GM12873 (cell line): Measurements from ENCODE around the gene LRRC74A.
A peak's percentile ranks its signal among the peaks of the same experiment; 100 is the strongest.

ENCODE experiments used
- CTCF ChIP-seq: IDR thresholded peaks from 2 replicates; pipeline ENCODE4 v1.5.1; 2012; ENCODE audit warnings: low read depth, mild to moderate bottlenecking, moderate library complexity, low read length, control low read depth; ENCODE audit not compliant: insufficient read depth; ENCODE audit errors: missing control alignments

LRRC74A gene

GRCh38 chr14:76780875-76781647 lies 45.1 kb upstream of the LRRC74A start:
- TF ChIP-seq CTCF, result no peak

GRCh38 chr14:76781648-76782051 lies 44.6 kb upstream of the LRRC74A start:
- no peak for TF ChIP-seq CTCF

GRCh38 chr14:76782115-76782884 lies 43.9 kb upstream of the LRRC74A start:
- TF ChIP-seq CTCF, result no peak

GRCh38 chr14:76782885-76783566 lies 43.2 kb upstream of the LRRC74A start:
- TF ChIP-seq CTCF, result no peak

- no peak for TF ChIP-seq CTCF
Observed at GRCh38 chr14:76784266-76784874, 41.8 kb upstream of the LRRC74A start.

- TF ChIP-seq CTCF, result peak; percentile 81
Observed at GRCh38 chr14:76784881-76785280, 41.3 kb upstream of the LRRC74A start.
